ENCODE data around the gene POU2AF1.

Gene POU2AF1

GRCh38 chr11:111361874-111362273 lies 17.2 kb downstream of the POU2AF1 start:
- TF ChIP-seq CTCF (conservative IDR thresholded peaks at IDR 0.05; ENCODE audit: low read length): no peak
- no peak overlapping the region for H3K4me3 ChIP-seq (ENCODE audit: low read length)
- no peak for DNase-seq (ENCODE audit: low read depth)

- no peak for DNase-seq (ENCODE audit: low read depth)
- no peak for TF ChIP-seq CTCF (conservative IDR thresholded peaks at IDR 0.05; ENCODE audit: low read length)
- H3K4me3 ChIP-seq (ENCODE audit: low read length): no peak overlapping the region
Observed at GRCh38 chr11:111361052-111361801, 17.8 kb downstream of the POU2AF1 start.

GRCh38 chr11:111360150-111361043 lies 18.7 kb downstream of the POU2AF1 start:
- no peak for TF ChIP-seq CTCF (conservative IDR thresholded peaks at IDR 0.05; ENCODE audit: low read length)
- no peak for DNase-seq (ENCODE audit: low read depth)

GRCh38 chr11:111359223-111360149 lies 19.6 kb downstream of the POU2AF1 start:
- TF ChIP-seq CTCF (conservative IDR thresholded peaks at IDR 0.05; ENCODE audit: low read length): no peak
- DNase-seq (ENCODE audit: low read depth): no peak
- H3K4me3 ChIP-seq (ENCODE audit: low read length): no peak overlapping the region

More at GRCh38 chr11:111360150-111361043, 18.7 kb downstream of the POU2AF1 start:
- no peak overlapping the region for H3K4me3 ChIP-seq (ENCODE audit: low read length)

GRCh38 chr11:111358038-111359001 lies 20.8 kb downstream of the POU2AF1 start:
- H3K4me3 ChIP-seq (ENCODE audit: low read length): no peak overlapping the region
- no peak for DNase-seq (ENCODE audit: low read depth)
- TF ChIP-seq CTCF (conservative IDR thresholded peaks at IDR 0.05; ENCODE audit: low read length): no peak

All from AG10803 (cell line).